HG02840 (cell line): ENCODE results near the gene RBM47.
"Not testable (repeated sequence)": the region's sequence is repeated elsewhere in the genome, so short reads cannot be mapped to it uniquely, and the experiment has no call there.

Experiments
- ATAC-seq: cut with Tn5 transposase; IDR thresholded peaks from one replicate; pipeline ENCODE4 v1.9.1; 2021; ENCODE audit warnings: mild to moderate bottlenecking, moderate library complexity, moderate number of reproducible peaks; ENCODE audit not compliant: unreplicated experiment, low FRiP score

RBM47 gene

GRCh38 chr4:40419231-40419912, 210.3 kb downstream of the RBM47 start:
- ATAC-seq: no peak

GRCh38 chr4:40418430-40419230, 211.0 kb downstream of the RBM47 start:
- no peak for ATAC-seq

GRCh38 chr4:40417941-40418340, 211.7 kb downstream of the RBM47 start:
- ATAC-seq: no peak

GRCh38 chr4:40414673-40415072, 215.0 kb downstream of the RBM47 start:
- ATAC-seq: no peak

GRCh38 chr4:40412866-40413795, 216.5 kb downstream of the RBM47 start:
- no peak for ATAC-seq

DNA sequence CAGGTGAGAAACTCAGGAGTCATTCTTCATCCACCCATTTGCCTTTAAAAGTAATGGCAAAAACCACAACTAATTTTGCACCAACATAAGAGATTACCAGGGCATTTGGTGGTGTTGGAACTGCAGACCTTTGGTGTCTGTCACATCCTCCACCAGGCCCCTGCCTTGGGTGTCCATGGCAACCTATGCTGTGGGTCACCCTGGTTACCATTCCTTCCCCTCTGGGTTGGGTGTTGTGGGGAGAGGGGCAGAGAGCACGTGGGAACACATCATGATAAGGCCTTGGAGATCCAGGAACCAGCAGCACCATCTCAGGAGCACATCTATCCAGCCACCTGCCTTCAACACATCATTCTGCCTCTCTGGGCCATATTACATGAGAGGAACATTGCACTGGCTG, 217.3 kb downstream of the RBM47 start:
- no peak for ATAC-seq

DNA sequence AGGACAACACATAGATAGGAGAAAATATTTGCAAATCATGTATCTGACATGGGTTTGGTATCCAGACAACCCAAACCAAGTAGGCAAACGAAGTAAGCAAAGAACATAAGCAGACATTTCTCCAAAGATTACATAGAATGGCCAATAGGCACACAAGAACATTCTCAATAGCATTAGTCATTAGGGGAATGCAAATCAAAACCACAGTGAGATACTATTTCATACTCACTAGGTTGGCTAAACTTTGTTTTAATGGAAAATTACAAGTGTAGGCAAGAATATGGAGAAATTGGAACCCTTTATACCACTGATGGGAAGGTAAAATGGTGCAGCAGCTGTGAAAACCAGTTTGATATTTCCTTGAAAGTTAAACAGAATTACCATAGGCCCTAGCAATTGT, 219.8 kb downstream of the RBM47 start:
- ATAC-seq: no peak

- not testable (repeated sequence) for ATAC-seq
These were observed 222.2 kb downstream of the RBM47 start for GRCh38 chr4:40407468-40407867.

DNA sequence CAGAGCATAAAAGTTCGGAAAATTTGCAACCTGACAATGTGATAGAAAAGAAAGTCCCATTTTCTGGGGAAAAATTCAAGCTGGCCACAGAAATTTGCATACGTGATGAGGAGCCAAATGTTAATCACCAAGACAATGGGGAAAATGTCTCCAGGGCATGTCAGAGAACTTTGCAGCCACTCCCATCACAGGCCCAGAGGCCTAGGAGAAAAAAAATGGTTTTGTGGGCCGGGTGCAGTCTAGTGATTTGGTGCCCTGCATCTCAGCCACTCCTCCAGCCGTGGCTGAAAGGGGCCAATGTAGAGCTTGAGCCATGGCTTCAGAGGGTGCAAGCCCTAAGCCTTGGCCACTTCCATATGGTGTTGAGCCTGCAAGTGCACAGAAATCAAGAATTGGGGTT, 223.3 kb downstream of the RBM47 start:
- no peak for ATAC-seq

- no peak for ATAC-seq
These were observed 224.5 kb downstream of the RBM47 start for GRCh38 chr4:40405193-40405592.

GRCh38 chr4:40403081-40403480, 226.6 kb downstream of the RBM47 start:
- ATAC-seq: no peak

DNA sequence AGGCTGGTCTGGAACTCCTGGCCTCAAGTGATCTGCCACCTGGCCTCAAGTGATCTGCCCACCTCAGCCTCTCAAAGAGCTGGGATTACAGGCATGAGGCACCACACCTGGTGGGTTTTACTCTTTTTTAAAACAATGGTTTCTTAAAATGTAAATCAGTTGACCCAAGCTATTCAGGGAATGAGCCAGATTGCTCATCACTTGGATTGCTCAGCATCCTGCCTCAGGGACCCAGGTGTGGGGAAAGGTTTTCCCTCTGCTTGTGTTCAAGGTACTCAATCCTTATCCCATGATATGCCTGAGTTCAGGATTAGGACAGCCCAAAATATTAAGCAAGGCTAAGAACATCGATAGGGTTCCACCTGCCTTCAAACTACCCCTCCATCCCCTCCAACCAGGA, 227.1 kb downstream of the RBM47 start:
- no peak for ATAC-seq

- no peak for ATAC-seq
These were observed 228.0 kb downstream of the RBM47 start for GRCh38 chr4:40401631-40402030.

- ATAC-seq: no peak
These were observed 228.6 kb downstream of the RBM47 start for GRCh38 chr4:40401096-40401495.

DNA sequence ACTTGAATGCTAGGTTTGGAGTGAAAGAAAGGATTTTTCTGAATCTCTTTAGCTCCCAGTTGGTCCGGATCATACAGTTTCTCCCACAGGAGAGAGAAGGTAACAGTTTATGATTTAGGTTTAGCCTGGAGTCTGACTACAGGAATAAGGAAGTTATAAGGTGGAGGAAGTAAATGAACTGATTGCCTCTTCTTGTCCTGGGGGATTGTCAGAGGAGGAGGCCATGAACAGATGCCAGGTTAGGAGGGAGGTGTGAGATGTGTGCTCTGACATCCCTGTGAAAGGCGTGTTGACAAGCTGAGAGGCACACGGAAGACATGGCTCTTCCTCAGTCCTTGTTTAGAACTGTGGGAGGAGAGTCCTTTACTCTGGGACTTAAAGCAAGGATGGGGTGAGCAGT, 230.1 kb downstream of the RBM47 start:
- ATAC-seq: no peak

DNA sequence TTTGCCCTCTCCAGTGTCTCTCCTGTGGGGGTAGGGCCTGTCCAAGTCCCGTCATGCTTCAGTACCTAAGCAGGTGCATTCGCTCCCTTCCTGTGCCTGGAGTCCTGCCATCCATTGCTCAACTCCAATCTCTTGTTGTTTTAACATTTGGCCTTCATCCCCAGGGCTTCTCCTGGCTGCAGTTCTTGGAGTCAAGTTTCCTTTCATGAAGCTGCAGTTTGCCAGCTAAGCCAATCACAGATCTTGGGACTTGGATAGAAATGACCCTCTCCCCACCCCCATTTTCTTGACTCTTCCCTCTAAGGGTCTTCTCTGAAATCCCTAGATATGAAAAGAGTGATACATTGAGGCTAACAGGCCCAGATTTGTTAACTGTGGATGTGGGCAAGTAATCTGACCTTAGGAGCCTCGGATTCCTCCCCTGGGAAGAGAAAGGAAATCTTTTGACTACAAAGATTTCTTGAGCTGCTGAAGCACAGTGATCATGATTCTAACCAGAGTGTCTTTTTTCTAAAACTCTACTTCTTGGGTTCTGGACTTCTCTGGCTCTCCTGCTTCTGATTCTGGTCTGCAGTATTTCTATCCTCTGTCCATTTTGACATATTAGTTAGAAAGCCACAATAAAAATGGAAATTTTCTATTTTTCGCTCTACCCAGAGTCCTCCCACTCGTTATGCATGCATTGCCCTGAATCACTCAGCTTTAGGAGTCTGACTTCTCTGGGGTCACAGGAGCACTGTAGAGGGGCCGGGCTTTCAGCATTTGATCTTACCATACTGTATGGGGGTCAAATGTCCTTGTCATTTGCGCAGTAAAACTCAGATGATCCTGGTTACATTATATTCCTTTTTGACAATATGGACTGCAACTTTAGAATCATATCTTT, 233.5 kb downstream of the RBM47 start:
- no peak for ATAC-seq

- ATAC-seq: no peak
These were observed 234.3 kb downstream of the RBM47 start for GRCh38 chr4:40395166-40395900.

DNA sequence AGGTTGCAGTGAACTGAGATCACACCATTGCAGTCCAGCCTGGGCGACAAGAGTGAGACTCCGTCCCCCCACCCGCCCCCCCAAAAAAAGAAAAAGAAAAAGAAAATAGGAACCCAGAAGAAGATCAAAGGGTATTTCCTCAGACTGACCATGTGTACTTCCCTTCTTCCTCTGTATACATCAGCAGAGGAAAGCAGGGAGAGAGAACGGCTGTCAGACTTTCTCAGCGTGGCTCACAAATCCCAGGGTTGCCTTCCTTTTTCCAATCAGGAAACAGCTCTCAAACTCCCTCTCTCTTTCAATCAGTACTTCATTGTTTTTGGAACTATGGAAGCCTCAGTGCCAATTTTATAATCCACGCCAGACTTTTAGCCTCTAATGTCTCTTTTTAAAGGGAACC, 235.4 kb downstream of the RBM47 start:
- no peak for ATAC-seq

- not testable (repeated sequence) for ATAC-seq
These were observed 237.4 kb downstream of the RBM47 start for GRCh38 chr4:40392241-40392640.
